Measurements from ENCODE around the gene CYSRT1.

Gene CYSRT1

DNA sequence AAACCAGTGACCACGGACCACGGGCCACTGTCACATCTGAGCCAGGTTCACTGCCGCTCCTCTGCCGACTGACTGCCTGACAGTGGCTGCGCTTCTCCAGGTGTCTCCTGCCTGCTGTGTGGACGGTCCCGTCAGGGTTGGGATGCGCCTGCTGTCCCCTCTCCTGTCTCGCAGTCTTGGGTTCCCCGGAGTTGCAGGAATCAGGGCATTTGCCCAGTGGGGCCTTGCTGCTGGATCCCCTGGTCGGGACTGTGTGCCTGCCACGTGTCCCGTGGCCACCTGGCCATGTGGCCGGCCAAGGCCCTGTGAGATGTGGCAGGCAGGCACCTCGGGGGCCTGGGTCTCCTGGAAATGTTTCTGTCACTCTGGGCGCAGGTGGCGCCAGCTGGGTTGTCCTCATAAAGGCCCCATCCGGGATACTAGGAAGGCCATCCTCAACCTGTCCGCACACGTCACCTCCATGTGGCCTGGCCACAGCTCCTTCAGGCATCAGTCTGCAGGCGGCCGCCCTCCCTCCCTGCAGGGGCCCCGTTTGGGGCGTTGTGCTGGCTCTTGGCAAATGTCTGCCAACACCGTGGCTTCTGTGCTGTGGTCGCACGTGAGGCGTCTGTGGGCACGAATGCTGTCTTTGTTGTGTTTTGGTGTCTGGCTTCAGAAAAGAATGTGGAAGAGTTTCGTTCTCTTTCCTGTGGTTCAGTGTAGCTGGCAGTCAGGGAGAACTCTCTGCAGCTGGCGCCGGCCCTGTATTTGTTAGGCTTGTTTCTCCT is 46.1 kb downstream of the CYSRT1 start:
- no peak for DNase-seq (ENCODE audit: low read depth, low spot score)

DNA sequence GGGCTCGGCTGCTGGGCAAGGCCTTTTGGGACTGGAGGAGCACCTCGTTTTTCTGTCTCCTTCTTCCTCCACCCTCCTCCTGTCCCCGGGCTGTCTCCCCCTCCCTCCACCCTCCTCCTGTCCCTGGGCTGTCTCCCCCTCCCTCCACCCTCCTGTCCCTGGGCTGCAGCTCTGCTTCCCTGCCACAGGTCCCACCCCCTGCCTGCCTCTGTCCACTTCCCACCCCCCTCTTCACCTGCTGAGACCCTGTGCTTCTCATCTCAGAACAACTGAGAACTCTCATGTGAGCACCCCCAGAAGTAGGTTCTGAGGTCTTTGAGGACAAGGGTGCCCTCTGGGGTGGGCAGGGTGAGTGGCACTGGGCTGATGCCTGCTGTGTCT is 46.7 kb downstream of the CYSRT1 start:
- no peak for DNase-seq (ENCODE audit: low read depth, low spot score)

DNA sequence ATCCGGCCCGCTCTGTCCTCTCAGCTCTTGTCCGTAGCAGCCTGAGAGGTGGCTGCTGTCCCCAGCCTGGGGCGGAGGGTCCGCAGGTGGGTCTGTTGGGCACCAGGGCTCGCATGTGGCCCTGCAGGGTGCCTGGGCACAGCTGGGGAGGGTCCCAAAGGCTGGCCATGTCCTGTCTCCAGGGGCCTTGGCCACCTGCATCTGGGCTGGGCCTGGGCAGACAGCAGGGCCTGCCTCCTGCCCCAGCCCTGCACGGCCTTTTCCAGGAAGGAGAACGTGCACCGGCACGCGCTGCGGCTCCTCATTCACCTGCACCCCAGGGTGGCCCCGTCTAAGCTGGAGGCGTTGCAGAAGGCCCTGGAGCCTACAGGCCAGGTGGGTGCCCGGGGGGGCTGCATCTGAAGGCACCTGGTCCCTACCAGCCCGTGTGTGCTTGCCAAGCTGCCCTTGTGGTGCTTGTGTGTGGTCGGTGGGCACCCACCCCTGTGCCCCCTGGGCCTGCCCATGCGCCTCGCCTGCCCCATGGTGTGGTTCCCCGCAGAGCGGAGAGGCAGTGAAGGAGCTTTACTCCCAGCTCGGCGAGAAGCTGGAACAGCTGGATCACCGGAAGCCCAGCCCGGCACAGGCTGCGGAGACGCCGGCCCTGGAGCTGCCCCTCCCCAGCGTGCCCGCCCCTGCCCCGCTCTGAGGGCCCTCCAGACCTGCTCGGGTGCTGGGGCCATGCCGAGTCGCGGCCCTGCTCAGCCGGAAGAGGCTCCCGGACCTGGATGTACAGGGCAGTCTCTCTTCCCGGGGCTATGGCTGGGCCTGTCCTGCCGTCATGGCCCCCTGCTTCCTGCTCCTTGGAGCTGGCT is 47.5 kb downstream of the CYSRT1 start:
- no peak for DNase-seq (ENCODE audit: low read depth, low spot score)

DNA sequence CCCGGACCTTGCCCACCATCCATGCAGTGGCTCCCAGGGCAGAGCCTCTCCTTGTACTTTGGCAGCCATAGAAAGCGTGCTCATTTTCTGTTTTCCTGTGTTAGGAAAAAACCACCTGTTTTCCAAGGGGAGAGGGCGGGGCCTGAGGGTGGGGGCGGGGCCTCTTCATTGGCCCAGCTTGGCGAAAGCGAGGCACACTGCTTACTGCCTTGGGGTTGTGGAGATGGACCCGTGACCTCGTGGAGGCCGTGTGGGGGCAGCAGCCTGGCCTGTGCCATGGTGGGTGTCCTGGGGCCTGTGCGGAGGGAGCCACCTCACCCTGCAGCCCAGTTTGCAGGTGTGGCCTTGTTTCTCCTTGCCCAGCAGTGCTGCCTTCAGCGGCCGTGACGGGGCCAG is 48.1 kb downstream of the CYSRT1 start:
- DNase-seq (ENCODE audit: low read depth, low spot score), result no peak

DNA sequence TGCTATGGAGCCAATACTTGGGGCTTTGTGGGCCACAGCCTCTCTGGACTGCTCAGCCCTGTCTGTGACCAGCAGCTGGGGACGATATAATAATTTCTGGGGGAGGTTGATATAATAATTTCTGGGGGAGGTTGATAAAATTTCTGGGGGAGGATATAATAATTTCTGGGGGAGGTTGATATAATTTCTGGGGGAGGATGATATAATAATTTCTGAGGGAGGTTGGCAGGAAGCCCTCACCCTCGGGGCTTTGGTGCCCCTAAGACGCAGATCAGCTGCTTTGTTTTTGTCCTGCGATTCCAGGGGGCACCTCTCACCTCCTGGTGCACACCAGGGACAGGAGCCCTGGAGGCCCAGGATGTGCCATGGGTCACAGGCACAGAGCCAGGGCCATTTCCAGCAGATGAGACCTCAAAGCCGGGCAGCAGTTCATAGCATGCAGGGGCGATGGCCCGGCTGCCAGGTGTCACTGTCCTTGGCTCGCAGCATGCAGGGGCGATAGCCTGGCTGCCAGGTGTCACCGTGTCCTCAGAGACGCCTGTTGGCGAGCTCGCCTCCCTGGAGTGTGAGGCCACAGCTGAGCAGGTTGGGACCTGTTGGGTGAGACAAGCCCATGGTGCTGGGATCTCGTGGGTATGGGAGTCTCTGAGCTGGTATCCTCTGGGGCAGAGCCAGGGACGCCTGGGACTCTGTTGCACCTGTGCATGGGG is 48.8 kb downstream of the CYSRT1 start:
- DNase-seq (ENCODE audit: low read depth, low spot score), result no peak

DNA sequence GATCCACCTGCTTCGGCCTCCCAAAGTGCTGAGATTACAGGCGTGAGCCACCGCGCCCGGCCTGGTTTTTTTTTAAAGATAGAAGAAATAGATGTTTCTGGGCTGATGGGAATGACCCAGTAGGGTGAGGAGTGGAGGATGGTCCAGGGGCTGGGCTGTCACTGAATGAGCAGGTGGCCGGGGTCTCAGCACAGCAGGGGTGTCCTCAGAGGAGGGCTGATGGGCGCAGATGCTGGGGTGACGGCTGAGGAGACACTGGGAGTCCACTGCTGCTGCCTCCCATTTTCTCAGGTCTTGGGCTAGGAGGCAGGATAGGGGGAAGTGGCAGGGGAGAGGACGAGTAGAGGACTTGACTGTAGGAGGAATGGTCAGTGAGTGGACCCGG is 50.2 kb downstream of the CYSRT1 start:
- no peak for DNase-seq (ENCODE audit: low read depth, low spot score)
